ENCODE results near the gene ARSB.
A peak's percentile ranks its signal among the peaks of the same experiment; 100 is the strongest.
"Not testable (repeated sequence)": the region's sequence is repeated elsewhere in the genome, so short reads cannot be mapped to it uniquely, and the experiment has no call there.

The ARSB gene

DNA sequence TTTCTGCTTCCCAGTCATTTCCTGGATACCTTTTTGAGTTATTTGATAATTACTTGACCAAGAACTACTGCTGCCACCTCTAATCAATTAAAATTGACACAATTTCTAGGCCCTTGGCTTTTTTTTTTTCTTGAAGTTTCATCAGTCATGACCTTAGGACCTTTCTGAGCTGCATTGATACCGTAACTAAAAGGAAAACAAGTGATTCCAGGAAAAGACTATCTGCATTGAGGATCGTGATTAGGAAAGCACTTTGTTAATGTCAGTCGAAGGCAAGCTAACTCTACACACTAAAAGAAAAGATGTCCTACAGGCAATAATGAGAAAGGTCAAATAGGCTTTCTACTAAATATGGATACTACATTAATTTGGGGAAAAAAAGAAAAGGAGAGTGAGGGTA is 69.9 kb downstream of the ARSB start:
- no peak for DNase-seq (ENCODE audit: extremely low spot score)
- TF ChIP-seq SUZ12 (IDR thresholded peaks at IDR 0.05) (no peak), FOXA1 (IDR thresholded peaks at IDR 0.05) (no peak), FOXK2 (IDR thresholded peaks at IDR 0.05) (no peak), ARNT (IDR thresholded peaks at IDR 0.05) (no peak), HDGF (IDR thresholded peaks at IDR 0.05; ENCODE audit: borderline replicate concordance) (no peak)
- ChIA-PET CTCF (interaction anchor here (1.4 kb wide), 1 partner anchor 16 kb away, joined by 4 read pairs; no protein-coding TSS in a partner anchor), POLR2A (interaction anchor here (0.5 kb wide), 1 partner anchor 105 kb away, joined by 3 read pairs; no protein-coding TSS in a partner anchor)

DNA sequence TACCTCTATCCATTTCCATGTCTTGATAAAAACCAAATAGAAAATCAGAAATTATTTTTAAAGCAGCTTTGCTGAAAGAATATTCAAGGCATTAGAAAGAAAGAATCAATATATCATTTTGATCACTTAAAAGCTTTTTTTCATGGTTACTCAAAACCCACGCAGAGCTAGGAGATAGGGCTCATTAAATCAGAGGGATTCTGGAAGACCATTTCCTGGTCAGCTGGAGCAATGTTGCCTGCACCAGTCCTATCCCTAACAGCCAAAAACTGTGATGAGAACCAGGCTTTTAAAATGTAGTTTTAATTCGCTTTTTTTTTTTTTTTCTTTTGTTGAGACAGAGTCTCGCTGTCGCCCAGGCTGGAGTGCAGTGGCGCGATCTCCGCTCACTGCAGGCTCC is 72.3 kb downstream of the ARSB start:
- ChIA-PET POLR2A (interaction anchor here (1.4 kb wide), 1 partner anchor 10 kb away, joined by 4 read pairs; no protein-coding TSS in a partner anchor), CTCF (interaction anchor here (0.5 to 1.0 kb wide), 6 partner anchors 8 to 287 kb away, joined by 3 to 8 read pairs (median 4); no protein-coding TSS in a partner anchor)
- no peak for DNase-seq (ENCODE audit: extremely low spot score)
- TF ChIP-seq FOXM1 (IDR thresholded peaks at IDR 0.05; ENCODE audit: borderline replicate concordance) (no peak), ARNT (IDR thresholded peaks at IDR 0.05) (no peak), CTBP1 (IDR thresholded peaks at IDR 0.05; ENCODE audit: borderline replicate concordance) (no peak), FOXA1 (IDR thresholded peaks at IDR 0.05) (no peak), TARDBP (IDR thresholded peaks at IDR 0.05) (no peak), FOXK2 (IDR thresholded peaks at IDR 0.05) (no peak), NFRKB (IDR thresholded peaks at IDR 0.05) (no peak), ELF4 (IDR thresholded peaks at IDR 0.05) (no peak), HDGF (IDR thresholded peaks at IDR 0.05; ENCODE audit: borderline replicate concordance) (no peak), ZNF384 (IDR thresholded peaks at IDR 0.05) (no peak), SP1 (IDR thresholded peaks at IDR 0.05) (no peak), L3MBTL2 (conservative IDR thresholded peaks at IDR 0.05) (no peak), LEF1 (IDR thresholded peaks at IDR 0.05; ENCODE audit: borderline replicate concordance) (no peak), BHLHE40 (IDR thresholded peaks at IDR 0.05; ENCODE audit: borderline replicate concordance) (no peak), SUZ12 (IDR thresholded peaks at IDR 0.05) (no peak)
- TF ChIP-seq, protein P1, sequence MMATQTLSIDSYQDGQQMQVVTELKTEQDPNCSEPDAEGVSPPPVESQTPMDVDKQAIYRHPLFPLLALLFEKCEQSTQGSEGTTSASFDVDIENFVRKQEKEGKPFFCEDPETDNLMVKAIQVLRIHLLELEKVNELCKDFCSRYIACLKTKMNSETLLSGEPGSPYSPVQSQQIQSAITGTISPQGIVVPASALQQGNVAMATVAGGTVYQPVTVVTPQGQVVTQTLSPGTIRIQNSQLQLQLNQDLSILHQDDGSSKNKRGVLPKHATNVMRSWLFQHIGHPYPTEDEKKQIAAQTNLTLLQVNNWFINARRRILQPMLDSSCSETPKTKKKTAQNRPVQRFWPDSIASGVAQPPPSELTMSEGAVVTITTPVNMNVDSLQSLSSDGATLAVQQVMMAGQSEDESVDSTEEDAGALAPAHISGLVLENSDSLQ (IDR thresholded peaks at IDR 0.05) = no peak

DNA sequence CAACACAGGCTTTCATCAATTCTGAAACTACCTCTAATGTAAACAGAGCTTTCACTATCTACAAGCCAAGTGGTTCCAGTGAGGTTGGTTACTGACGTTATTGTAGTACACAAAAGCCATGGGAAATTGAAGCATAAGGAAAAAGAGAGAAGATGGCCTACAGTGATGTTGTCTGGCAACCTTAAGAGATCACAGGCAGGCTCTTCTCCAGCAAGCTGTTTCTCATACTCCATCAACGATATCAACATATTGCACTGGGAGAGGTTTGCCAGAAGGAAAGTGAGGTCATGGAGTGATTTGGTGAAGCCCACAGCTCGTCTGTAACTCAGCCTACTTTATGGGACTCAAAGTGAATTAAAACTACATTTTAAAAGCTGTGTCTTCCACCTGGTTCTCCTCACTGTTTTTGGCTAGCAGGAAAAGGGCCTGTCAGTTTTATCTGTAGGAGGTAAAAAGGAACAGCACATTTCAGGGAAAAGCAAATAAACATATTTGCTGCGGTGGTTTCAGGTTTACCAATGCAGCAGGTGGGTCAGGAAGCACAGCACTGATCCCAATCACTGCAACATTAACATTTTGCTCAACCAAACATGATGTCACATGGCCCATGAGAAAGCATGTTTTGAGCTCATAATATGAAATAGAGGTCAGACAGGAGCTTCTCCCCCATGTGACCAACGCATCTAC is 72.9 kb downstream of the ARSB start:
- POLR2A ChIA-PET = interaction anchor here (1.1 to 1.4 kb wide), 2 partner anchors 10 to 73 kb away, joined by 3 to 4 read pairs; partner anchors contain the start of gene ARSB
- TF ChIP-seq FOXM1 (IDR thresholded peaks at IDR 0.05; ENCODE audit: borderline replicate concordance) = no peak
- TF ChIP-seq FOXK2 (IDR thresholded peaks at IDR 0.05) = no peak
- TF ChIP-seq BHLHE40 (IDR thresholded peaks at IDR 0.05; ENCODE audit: borderline replicate concordance) = no peak
- CTCF ChIA-PET = interaction anchor here (0.5 to 1.0 kb wide), 7 partner anchors 8 to 288 kb away, joined by 3 to 8 read pairs (median 4); no protein-coding TSS in a partner anchor
- no peak for DNase-seq (ENCODE audit: extremely low spot score)

DNA sequence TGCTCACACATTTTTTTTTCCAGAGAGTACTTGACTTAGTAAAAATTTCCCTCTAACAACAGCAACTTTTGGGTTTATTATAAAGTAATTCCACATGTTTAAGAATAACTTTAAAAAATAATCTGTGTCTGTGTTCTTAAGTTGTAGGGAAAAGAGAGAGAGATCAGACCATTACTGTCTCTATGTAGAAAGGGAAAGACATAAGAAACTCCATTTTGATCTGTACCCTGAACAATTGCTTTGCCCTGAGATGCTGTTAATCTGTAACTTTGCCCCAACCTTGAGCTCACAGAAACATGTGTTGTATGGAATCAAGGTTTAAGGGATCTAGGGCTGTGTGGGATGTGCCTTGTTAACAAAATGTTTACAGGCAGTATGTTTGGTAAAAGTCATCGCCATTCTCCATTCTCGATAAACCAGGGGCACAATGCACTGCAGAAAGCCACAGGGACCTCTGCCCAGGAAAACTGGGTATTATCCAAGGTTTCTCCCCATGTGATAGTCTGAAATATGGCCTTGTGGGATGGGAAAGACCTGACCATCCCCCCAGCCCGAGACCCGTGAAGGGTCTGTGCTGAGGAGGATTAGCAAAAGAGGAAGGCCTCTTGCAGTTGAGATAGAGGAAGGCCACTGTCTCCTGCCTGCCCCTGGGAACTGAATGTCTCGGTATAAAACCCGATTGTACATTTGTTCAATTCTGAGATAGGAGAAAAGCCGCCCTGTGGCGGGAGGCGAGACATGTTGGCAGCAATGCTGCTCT is 75.7 kb downstream of the ARSB start:
- DNase-seq (ENCODE audit: extremely low spot score); POLR2A ChIA-PET: not testable (repeated sequence)
- CTCF ChIA-PET = interaction anchor here (0.9 to 1.6 kb wide), 3 partner anchors 10 to 76 kb away, joined by 3 to 8 read pairs (median 3); partner anchors contain the start of gene ARSB

GRCh38 chr5:78908173-78909061 is 76.7 kb downstream of the ARSB start:
- ChIA-PET CTCF (interaction anchor here (0.8 to 1.6 kb wide), 6 partner anchors 9 to 117 kb away, joined by 3 to 8 read pairs (median 3); partner anchors contain the start of gene ARSB), POLR2A (interaction anchor here (1.0 to 1.8 kb wide), 3 partner anchors 19 to 77 kb away, joined by 3 to 10 read pairs (median 5); no protein-coding TSS in a partner anchor)
- peak; percentile 76 for DNase-seq (ENCODE audit: extremely low spot score)
- TF ChIP-seq CTBP1 (IDR thresholded peaks at IDR 0.05; ENCODE audit: borderline replicate concordance) (no peak), TARDBP (IDR thresholded peaks at IDR 0.05) (no peak), ARNT (IDR thresholded peaks at IDR 0.05) (no peak), ZNF384 (IDR thresholded peaks at IDR 0.05) (peak; percentile 61), FOXK2 (IDR thresholded peaks at IDR 0.05) (no peak), HDGF (IDR thresholded peaks at IDR 0.05; ENCODE audit: borderline replicate concordance) (no peak), FOXM1 (IDR thresholded peaks at IDR 0.05; ENCODE audit: borderline replicate concordance) (no peak), LEF1 (IDR thresholded peaks at IDR 0.05; ENCODE audit: borderline replicate concordance) (no peak), FOXA1 (IDR thresholded peaks at IDR 0.05) (no peak), L3MBTL2 (conservative IDR thresholded peaks at IDR 0.05) (no peak), SUZ12 (IDR thresholded peaks at IDR 0.05) (no peak), NFRKB (IDR thresholded peaks at IDR 0.05) (no peak), SP1 (IDR thresholded peaks at IDR 0.05) (no peak), BHLHE40 (IDR thresholded peaks at IDR 0.05; ENCODE audit: borderline replicate concordance) (no peak)
- TF ChIP-seq, protein P1 (IDR thresholded peaks at IDR 0.05) = peak; percentile 90
